ENCODE results near the gene PSMD14. TPM values are rescaled to one million over a fixed set of nuclear protein-coding genes. Genes with fewer than 3 reads are reported as not detected.
A peak's percentile ranks its signal among the peaks of the same experiment; 100 is the strongest.
"Not testable (repeated sequence)": the region's sequence is repeated elsewhere in the genome, so short reads cannot be mapped to it uniquely, and the experiment has no call there.

The PSMD14 gene
- total RNA-seq: 25.9 TPM

- intact Hi-C loops (cut with DNase I): no loop called here
- DNase-seq (ENCODE audit: low spot score) (peak; percentile 93), ATAC-seq (peak; percentile 98)
Observed at GRCh38 chr2:161308178-161308955, at the start of gene PSMD14. Gene PSMD14 (plus strand): TSS chr2:161308425. CDS start chr2:161318826, 10,401 bp downstream.

GRCh38 chr2:161265874-161266273 is 42.4 kb upstream of the PSMD14 start:
- intact Hi-C loops (cut with DNase I): no loop called here
- no peak for DNase-seq (ENCODE audit: low spot score)
- no peak for ATAC-seq

DNA sequence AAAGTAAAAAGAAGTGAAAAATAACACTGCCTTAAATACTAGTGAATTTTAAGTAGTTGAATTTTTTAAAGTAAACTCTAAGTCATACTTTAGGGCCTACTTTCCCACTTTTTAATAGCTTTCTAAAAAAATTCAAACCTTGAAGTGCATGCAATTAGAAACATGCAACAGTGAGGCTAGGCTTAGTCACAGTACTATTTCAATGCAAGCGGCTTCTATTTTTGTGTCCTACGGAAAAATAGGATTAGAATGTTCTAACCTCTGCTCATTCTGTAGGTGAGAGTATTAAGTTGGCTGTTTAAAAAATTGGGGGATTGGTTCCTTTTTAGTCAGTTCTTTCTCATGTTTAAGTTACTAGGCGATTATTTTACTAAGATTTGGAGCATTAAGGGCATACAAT is 39.1 kb upstream of the PSMD14 start:
- no peak for DNase-seq (ENCODE audit: low spot score)
- intact Hi-C loops (cut with DNase I): no loop called here
- ATAC-seq: no peak

DNA sequence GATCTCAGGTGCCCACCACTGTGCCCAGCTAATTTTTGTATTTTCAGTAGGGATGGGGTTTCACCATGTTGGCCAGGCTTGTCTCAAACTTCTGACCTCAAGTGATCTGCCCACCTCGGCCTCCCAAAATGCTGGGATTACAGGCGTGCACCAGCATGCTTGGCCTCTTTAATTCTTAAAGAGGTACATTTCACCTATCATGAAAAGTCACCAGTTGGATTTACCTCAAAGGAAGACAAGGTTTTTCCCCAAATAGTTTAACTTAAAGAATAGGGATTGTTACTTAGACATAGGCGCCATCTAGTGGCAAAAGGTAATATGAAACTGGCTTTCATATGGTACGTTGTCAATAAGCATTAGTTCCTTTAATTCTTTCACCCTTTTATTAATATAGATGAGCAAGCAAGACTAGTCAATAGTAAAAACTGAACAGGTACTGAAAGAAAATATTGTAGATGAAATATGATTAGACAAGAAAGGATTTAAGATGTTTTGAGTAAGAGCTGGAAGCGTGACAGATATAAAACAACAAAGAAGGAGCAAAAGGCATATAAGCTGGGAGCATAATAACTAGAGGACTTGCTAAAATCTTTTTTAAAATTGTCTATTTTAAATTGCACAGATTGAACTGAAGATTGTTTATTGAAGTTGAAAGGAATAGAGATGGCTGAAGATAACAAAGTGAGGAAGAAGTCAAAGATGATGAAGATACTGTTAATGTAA is 35.0 kb upstream of the PSMD14 start:
- intact Hi-C loops (cut with DNase I): no loop called here
- DNase-seq (ENCODE audit: low spot score) (no peak), ATAC-seq (no peak)

GRCh38 chr2:161278564-161279229 is 29.5 kb upstream of the PSMD14 start:
- DNase-seq (ENCODE audit: low spot score); intact Hi-C loops (cut with DNase I); ATAC-seq: not testable (repeated sequence)

DNA sequence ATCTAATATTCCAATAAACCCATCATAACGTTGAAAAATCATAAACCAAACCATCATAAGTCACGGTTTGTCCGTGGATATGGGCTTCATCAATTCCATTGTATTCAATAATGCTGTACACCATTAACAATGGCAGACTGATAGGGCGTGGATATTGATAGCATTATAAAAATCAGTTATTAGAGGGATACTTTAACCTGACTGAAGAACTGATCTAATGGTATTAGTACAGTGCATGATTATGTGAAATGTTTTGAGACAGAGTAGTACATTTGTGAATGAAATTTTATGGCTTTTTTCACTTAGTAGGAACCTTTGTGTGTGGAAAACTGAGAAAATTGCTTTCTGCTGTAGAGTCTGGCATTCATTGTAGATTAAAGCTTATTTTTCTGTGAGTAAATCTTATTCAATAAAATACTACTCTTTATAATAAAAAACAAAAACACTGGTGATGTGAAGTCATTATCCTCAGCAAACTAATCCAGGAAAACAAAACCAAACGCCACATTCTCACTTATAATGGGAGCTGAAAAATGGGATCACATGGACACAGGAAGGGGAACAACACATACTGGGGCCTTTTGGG is 28.9 kb upstream of the PSMD14 start:
- DNase-seq (ENCODE audit: low spot score); ATAC-seq; intact Hi-C loops (cut with DNase I): not testable (repeated sequence)

- DNase-seq (ENCODE audit: low spot score): peak; percentile 87
- intact Hi-C loops (cut with DNase I); ATAC-seq: not testable (repeated sequence)
Observed at GRCh38 chr2:161280906-161281323, 27.3 kb upstream of the PSMD14 start.

- ATAC-seq; DNase-seq (ENCODE audit: low spot score); intact Hi-C loops (cut with DNase I): not testable (repeated sequence)
Observed at GRCh38 chr2:161281615-161282310, 26.5 kb upstream of the PSMD14 start.

- intact Hi-C loops (cut with DNase I); DNase-seq (ENCODE audit: low spot score); ATAC-seq: not testable (repeated sequence)
Observed at GRCh38 chr2:161282311-161282644, 25.9 kb upstream of the PSMD14 start.

- intact Hi-C loops (cut with DNase I): no loop called here
- DNase-seq (ENCODE audit: low spot score): no peak
- ATAC-seq: no peak
Observed at GRCh38 chr2:161283926-161284325, 24.3 kb upstream of the PSMD14 start.

- ATAC-seq: no peak
- no peak for DNase-seq (ENCODE audit: low spot score)
- intact Hi-C loops (cut with DNase I): no loop called here
Observed at GRCh38 chr2:161303535-161304050, 4.6 kb upstream of the PSMD14 start.

GRCh38 chr2:161306919-161307318 is 1.3 kb upstream of the PSMD14 start:
- ATAC-seq: no peak
- DNase-seq (ENCODE audit: low spot score): no peak
- intact Hi-C loops (cut with DNase I): no loop called here

DNA sequence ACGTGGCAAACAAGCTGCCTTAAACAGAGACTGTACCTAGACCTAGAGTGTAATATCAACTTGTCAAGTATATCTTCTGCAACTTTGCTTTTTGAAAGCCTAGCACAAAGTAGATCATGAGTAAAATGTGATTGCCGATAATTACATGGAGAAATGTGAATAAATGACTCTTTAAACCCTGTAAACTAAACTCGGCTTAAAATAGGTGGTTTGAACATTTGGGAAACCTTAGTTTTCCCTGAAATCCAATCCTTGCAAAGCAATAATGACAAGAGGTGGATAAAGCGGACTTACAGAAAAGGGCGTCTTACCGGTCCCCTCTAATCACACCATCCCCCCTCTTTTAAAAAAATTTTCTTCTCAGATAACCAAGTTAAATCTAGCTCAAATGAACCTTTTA is 549 bp upstream of the PSMD14 start:
- intact Hi-C loops (cut with DNase I): no loop called here
- ATAC-seq (no peak), DNase-seq (ENCODE audit: low spot score) (no peak)

GRCh38 chr2:161312996-161313395 is 4.8 kb downstream of the PSMD14 start:
- no peak for DNase-seq (ENCODE audit: low spot score)
- ATAC-seq: no peak
- intact Hi-C loops (cut with DNase I): no loop called here

GRCh38 chr2:161315380-161315779 is 7.2 kb downstream of the PSMD14 start:
- no peak for DNase-seq (ENCODE audit: low spot score)
- ATAC-seq: no peak
- intact Hi-C loops (cut with DNase I): no loop called here

DNA sequence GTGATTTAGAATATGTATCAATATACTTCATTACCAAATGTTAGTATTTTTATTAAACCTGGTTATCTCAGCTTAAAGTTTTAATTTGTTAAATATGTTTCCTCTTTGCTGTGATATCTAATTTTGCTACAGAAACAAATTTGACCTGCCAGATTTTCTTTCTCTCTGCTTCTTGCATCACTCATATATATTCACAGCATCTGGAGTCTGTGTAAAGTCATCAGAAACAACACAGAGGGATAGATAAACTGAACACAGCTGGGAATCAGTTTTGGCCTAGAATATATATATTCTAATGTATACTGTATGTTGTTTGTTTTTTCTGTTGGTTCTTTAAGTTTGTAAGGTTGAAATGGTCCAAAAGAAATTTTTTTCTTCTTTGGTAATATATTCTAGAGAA is 8.5 kb downstream of the PSMD14 start:
- ATAC-seq (no peak), DNase-seq (ENCODE audit: low spot score) (no peak)
- intact Hi-C loops (cut with DNase I): no loop called here

DNA sequence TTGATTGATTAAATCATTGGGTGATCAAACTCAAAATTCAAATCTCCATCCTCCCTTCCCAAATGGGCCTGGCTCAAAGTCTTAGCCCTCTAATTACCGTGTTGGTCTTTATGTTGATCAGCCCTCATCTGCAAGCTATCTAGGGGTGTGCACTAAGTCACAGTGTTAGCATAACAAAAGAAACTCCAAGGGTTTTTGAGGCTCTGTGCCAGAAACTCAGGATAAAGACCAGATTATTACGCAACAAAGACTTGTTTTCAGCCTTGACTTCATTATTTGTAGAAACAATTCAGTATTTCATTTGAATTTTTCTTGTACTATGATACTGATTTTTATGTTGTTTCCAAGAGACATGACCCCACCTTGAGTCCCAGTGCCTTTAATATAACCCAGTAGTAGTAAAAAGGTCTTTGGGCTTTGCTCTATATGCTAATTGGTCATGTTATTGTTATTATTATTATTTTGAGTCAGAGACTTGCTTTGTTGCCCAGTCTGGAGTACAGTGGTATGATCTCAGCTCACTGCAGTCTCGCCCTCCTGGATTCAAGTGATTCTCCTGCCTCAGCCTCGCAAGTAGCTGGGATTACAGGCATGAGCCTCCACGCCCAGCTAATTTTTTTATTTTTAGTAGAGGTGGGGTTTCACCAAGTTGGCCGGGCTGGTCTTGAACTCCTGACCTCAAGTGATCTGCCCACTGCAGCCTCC is 13.9 kb downstream of the PSMD14 start:
- ATAC-seq (peak; percentile 41), DNase-seq (ENCODE audit: low spot score) (no peak)
- intact Hi-C loops (cut with DNase I): no loop called here

- ATAC-seq (no peak), DNase-seq (ENCODE audit: low spot score) (no peak)
- intact Hi-C loops (cut with DNase I): no loop called here
Observed at GRCh38 chr2:161324876-161325275, 16.7 kb downstream of the PSMD14 start.

Data from sciatic nerve (tissue), 2 donors.